ENCODE results near the gene PRDM11. TPM values are rescaled to one million over a fixed set of nuclear protein-coding genes. Genes with fewer than 3 reads are reported as not detected.

Gene PRDM11
- total RNA-seq, 2 experiments from 2014 or later: 0.61 to 0.94 TPM

DNA sequence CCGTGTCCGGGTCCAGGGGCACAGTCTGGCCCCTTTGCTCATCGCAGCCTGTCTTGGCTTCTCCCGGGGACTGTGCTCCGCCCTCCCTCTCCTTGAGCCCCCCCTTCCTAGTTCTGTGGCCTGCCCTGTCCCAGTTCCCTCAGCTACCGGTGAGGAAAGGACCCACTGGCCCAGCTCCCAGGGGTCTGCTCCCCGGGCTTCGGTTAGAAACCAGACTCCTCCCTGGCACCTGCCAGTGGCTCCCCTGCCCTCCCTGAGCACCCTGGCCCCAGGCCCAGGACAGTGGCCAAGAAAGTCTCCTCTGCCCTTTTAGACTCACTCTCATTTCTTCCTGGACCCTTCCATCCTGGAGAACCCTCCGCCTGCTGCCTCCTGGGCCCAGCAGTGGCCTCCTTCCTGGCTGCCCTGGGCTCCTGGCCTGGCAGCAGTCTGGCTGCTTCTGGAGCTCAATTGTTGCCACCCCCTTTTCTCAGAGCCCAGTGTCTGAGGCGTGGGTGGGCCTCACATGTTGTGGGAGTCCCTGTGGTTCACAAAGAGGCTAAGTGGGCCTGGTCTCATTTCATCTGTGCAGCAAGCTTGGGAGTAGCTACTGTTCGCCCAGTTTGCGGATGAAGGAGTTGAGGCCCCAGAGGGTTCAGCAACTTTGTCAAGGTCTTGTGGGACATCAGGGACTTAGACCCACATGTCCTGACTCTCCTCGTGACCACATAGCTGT, 12.6 kb downstream of the PRDM11 start:
- CTCF ChIA-PET: interaction anchor here (0.6 to 2.0 kb wide), 3 partner anchors 17 to 54 kb away, joined by 4 to 5 read pairs (median 4); no protein-coding TSS in a partner anchor
- no peak for ATAC-seq
- Mint-ChIP-seq H3K27me3 (no peaks in the 10 kb centered on the region), H3K4me3 (no peak overlapping the region), H3K9me3 (ENCODE audit: low read depth) (no peaks in the 10 kb centered on the region), H3K4me1 (peaks cover under 1% of the 10 kb centered on the region), H3K27ac (no peak overlapping the region), H3K36me3 (ENCODE audit: low read depth) (no peaks in the 10 kb centered on the region)
- POLR2A ChIA-PET: no interaction called here
- DNase-seq: no peak
- intact Hi-C loops (cut with DNase I, micrococcal nuclease): no loop called here

DNA sequence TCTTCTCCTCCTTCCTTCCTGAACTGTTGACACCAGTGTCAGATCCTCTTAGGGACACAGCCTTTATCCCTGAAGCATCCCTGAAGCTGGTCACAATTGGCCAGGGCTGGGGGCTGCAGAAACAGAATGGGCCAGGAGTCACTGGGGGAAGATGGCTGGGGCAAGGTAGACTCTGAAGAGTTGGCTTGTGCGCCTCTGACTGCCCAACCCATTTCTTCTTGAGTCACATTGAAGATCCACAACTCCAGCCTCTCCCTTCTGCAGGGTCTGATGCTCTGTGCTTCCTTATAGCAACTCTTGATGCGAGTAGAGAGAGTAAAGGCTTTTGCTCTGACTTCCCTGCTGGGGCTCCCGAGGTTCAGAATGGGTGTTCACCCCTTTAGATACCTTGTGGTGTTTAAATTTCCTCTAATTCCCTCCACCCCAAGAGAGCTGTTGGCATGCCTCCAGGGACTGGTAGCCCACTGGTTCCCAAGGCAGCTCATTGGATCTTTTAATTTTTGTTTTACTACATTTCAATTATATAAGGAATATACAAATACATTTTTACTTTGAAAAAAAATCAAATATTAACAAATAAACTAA, 13.4 kb downstream of the PRDM11 start:
- Mint-ChIP-seq H3K9me3 (ENCODE audit: low read depth) (no peaks in the 10 kb centered on the region), H3K27me3 (no peaks in the 10 kb centered on the region), H3K4me1 (peaks cover 7% of the 10 kb centered on the region), H3K27ac (no peak overlapping the region), H3K36me3 (ENCODE audit: low read depth) (no peaks in the 10 kb centered on the region), H3K4me3 (no peak overlapping the region)
- DNase-seq (no peak), ATAC-seq (no peak)
- CTCF ChIA-PET: interaction anchor here (1.2 to 2.0 kb wide), 2 partner anchors 18 to 55 kb away, joined by 4 to 5 read pairs; no protein-coding TSS in a partner anchor
- intact Hi-C loops (cut with DNase I, micrococcal nuclease): no loop called here
- POLR2A ChIA-PET: no interaction called here

DNA sequence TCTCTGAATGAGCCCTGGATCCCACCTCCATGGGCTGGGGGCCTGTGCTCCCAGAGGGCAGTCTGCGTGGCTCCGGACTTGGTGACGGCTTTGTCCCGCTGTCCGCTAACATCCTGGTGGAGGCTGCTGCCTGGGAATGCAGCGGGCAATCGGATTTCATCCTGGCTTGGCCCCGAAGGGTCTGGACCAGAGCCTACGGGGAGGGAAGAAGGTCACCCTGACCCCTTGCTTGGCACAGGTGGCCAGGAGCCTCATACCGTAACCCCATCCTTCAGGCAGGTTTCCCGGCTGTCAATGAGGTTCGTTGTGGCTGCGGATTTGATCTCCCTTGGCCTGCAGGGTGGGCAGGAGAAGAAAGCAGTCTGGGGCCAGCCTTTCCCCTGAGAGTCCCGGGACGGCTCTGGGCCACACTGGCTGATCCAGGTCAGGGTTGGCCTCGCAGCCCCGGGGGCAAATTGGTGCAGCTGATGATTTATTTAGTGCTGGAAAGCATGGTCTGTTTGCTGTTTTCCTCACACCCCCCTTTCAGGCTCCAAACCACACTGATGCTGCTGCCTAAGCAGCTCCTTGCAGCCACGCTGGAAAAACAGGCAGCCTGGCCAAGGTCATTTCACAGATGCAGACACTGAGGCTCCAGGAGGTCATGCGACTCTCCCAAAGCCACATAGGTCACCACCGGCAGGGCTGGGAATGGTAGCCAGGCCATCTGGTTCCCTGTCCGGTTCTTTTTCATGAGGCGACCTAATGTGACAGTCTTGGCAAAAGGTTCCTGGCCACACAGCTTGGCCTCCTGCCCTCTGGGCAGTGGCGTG, 15.0 kb downstream of the PRDM11 start:
- ChIA-PET POLR2A (no interaction called here), CTCF (no interaction called here)
- Mint-ChIP-seq H3K4me3 (no peak overlapping the region), H3K36me3 (ENCODE audit: low read depth) (peaks cover 2% of the 10 kb centered on the region), H3K4me1 (peaks cover 7% of the 10 kb centered on the region), H3K27me3 (no peaks in the 10 kb centered on the region), H3K27ac (no peak overlapping the region), H3K9me3 (ENCODE audit: low read depth) (no peaks in the 10 kb centered on the region)
- DNase-seq: no peak
- intact Hi-C loops (cut with DNase I, micrococcal nuclease): no loop called here
- no peak for ATAC-seq

DNA sequence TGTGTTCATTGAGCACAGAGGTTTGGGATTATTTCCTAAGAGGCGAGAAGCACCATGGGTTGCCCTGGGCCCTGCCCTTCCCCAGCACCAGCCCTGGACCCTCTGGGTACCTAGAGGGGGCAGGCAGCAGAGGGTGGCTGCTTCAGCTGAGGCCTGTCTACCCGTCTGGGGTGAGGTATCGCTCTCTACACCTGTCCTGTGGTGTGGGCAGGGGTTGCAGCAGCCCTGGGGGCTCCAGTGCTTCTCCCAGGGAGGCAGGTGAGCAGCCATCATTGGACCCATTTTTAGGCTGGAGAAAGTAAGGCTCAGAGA, 15.6 kb downstream of the PRDM11 start:
- ChIA-PET CTCF (no interaction called here), POLR2A (no interaction called here)
- intact Hi-C loops (cut with DNase I, micrococcal nuclease): no loop called here
- Mint-ChIP-seq H3K27me3 (no peaks in the 10 kb centered on the region), H3K27ac (no peak overlapping the region), H3K36me3 (ENCODE audit: low read depth) (peaks cover 2% of the 10 kb centered on the region), H3K4me3 (no peak overlapping the region), H3K4me1 (peaks cover 7% of the 10 kb centered on the region), H3K9me3 (ENCODE audit: low read depth) (no peaks in the 10 kb centered on the region)
- ATAC-seq (no peak), DNase-seq (no peak)

DNA sequence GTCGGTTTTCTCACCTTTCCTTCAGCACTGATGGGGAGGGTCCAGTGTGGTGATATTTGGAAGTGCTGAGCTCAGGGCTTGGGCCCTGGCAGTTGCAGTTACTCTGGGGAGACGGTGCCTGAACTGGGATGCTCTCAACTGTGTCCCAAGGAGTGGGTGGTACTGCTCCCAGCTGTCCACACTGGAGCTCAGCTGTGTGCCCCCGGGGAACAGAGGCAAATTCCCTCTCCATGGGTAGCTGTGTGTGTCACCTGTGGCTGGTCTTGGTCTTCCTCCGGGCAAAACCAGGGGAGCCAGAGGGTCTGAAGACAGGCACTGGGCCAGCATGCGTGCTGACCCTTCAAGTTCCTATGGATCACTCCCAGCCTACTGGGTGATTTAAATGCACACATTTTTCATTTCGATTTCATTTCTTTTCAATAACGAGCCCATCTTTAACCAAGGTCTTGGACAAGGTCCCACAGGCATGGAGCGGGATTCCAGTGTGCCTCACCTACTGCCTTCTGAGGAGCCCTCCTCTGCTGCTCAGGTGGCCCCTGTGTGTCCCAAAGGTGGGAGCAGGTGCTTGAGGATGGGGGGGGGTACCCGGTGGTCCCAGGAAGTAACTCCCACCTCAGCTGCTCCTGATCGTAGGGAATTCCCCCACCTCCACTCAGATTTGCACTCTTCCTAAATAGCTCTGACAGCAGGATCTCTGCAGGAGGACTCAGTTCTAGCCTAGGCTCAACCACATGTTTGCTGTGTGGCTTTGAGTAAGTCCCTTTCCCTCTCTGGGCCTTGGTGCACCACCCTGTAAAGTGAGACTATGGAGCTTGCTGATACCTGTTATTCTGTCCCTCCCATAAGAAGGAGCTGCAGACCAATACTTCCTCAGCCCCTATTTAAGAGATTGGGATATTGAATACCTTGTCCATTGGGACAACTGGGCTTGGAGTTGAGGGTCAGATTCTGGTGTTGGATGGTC, 16.8 kb downstream of the PRDM11 start:
- ATAC-seq (no peak), DNase-seq (no peak)
- H3K27ac Mint-ChIP-seq: no peak overlapping the region
- POLR2A ChIA-PET: interaction anchor here (1.1 kb wide), 1 partner anchor 16 kb away, joined by 4 read pairs; no protein-coding TSS in a partner anchor
- no peaks in the 10 kb centered on the region for H3K27me3 Mint-ChIP-seq
- no peaks in the 10 kb centered on the region for H3K9me3 Mint-ChIP-seq (ENCODE audit: low read depth)
- intact Hi-C loops (cut with DNase I, micrococcal nuclease): no loop called here
- peaks cover 7% of the 10 kb centered on the region for H3K4me1 Mint-ChIP-seq
- no peak overlapping the region for H3K4me3 Mint-ChIP-seq
- CTCF ChIA-PET: interaction anchor here (0.7 to 0.9 kb wide), 2 partner anchors 60 to 168 kb away, joined by 3 read pairs; no protein-coding TSS in a partner anchor
- peaks cover 2% of the 10 kb centered on the region for H3K36me3 Mint-ChIP-seq (ENCODE audit: low read depth)

DNA sequence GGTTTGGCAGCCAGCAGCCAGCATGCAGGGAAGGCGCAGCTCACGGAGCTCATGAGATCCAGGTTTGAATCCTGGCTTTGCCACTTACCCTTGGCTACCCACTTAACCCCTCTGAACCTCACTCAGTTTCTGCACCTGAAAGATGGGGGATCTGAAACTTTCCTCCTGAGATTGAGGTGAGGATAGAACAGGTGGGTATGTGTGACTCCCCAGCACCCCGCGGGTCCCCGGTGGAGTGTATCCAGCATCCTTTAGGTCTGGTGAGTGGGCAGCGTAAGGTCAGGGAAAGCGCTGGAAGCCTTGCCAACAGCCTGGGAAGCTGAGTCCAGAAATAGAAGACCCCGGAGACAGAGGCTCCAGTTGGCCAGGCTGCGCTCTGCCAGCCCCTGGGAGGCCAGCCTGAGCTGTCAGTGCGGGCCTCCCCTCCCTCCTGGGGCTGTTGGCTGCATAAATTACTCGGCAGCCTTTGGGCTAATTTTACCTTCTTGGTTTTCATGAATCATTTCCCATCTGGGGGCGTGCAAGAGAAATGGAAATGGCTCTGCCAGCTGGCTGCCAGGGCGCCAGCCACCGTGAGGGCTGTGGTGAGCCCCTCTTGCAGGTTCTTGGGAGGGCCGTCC, 17.6 kb downstream of the PRDM11 start:
- Mint-ChIP-seq H3K36me3 (ENCODE audit: low read depth) (peaks cover 2% of the 10 kb centered on the region), H3K27me3 (no peaks in the 10 kb centered on the region), H3K4me3 (no peak overlapping the region), H3K9me3 (ENCODE audit: low read depth) (no peaks in the 10 kb centered on the region), H3K27ac (no peak overlapping the region), H3K4me1 (peaks cover 7% of the 10 kb centered on the region)
- intact Hi-C loops (cut with DNase I, micrococcal nuclease): no loop called here
- POLR2A ChIA-PET: interaction anchor here (1.1 kb wide), 1 partner anchor 17 kb away, joined by 4 read pairs; no protein-coding TSS in a partner anchor
- peak; percentile 87 for ATAC-seq
- CTCF ChIA-PET: interaction anchor here (0.6 to 0.9 kb wide), 3 partner anchors 59 to 253 kb away, joined by 3 to 4 read pairs (median 3); no protein-coding TSS in a partner anchor
- DNase-seq: peak; percentile 60

DNA sequence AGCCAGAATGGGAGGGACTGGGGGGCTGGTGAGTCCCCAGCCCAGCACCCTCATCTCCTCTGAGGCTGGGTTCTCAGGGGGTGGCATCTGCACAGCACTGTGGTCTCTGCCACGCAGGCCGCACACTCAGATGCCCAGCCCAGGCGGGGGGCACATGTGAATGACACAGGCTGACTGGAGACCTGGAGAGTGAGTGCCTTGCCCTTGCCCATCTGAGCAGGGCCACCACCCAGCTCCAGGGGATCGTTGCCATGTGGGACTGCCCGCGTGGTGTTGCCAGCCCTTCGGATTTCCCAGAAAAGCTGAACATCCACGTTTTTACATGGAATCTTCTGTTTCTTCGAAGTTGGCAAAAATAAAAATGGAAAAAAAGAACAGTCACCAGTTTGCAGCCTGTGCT, 18.9 kb downstream of the PRDM11 start:
- ATAC-seq (no peak), DNase-seq (no peak)
- POLR2A ChIA-PET: no interaction called here
- Mint-ChIP-seq H3K9me3 (ENCODE audit: low read depth) (no peaks in the 10 kb centered on the region), H3K4me1 (peaks cover 15% of the 10 kb centered on the region), H3K27ac (no peak overlapping the region), H3K27me3 (no peaks in the 10 kb centered on the region), H3K4me3 (no peak overlapping the region), H3K36me3 (ENCODE audit: low read depth) (peaks cover 2% of the 10 kb centered on the region)
- intact Hi-C loops (cut with DNase I, micrococcal nuclease): no loop called here
- CTCF ChIA-PET: no interaction called here

DNA sequence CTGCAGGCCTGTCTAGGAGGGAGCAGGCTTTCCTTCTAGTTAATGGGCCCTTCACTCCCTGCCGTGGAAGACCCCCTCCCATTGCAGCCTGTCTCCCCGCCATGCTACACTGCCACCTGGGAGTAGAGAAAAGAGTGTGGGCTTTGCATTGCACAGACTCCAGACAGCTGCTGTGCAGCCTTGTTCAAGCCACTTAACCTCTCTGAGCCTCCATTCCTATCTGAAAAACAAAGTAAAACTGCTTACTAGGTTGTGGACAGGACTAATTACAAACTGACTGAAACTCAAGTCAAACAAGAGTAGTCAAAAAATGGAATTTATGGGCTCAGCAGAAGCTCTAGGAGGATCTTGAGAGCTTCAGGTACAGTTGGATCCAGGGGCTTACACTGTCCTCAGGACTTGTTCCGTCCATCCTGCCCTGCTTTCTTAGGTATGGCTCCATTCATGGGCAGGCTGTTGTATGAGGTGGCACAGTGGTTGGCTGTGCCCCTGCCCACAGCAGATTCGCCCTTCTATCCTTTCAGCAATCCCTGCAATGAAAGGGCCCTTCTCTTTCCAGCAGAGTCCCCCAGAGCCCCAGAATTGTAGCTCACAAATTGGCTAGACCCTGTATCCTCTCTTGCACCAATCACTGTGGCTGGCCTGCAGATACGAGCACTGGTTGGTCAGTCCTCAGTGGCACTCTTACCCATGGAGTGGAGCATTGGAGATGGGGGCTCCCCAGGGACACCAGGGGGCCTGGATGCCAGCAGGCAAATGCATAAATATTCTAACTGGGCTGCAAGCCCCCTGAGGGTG, 19.6 kb downstream of the PRDM11 start:
- Mint-ChIP-seq H3K4me3 (no peak overlapping the region), H3K27ac (no peak overlapping the region), H3K9me3 (ENCODE audit: low read depth) (no peaks in the 10 kb centered on the region), H3K36me3 (ENCODE audit: low read depth) (peaks cover 2% of the 10 kb centered on the region), H3K4me1 (peaks cover 17% of the 10 kb centered on the region), H3K27me3 (no peaks in the 10 kb centered on the region)
- DNase-seq (no peak), ATAC-seq (no peak)
- POLR2A ChIA-PET: no interaction called here
- CTCF ChIA-PET: interaction anchor here (0.9 kb wide), 1 partner anchor 15 kb away, joined by 4 read pairs; no protein-coding TSS in a partner anchor
- intact Hi-C loops (cut with DNase I, micrococcal nuclease): no loop called here

DNA sequence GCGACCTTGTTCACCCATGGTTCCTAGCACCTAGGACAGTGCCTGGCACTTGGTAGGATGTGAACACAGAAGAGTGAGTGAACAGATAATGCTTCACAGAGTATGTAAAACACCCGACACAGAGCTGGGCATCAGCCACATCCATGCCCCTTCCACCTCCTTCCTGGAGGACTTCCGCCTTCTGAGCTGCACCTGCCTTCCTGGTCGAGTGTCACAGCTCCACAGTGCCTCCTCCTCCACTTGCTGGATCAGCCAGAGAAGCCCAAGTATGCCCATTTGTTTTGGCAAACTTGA, 20.1 kb downstream of the PRDM11 start:
- H3K27ac Mint-ChIP-seq: no peak overlapping the region
- intact Hi-C loops (cut with DNase I, micrococcal nuclease): no loop called here
- CTCF ChIA-PET: interaction anchor here (0.9 kb wide), 1 partner anchor 16 kb away, joined by 4 read pairs; no protein-coding TSS in a partner anchor
- H3K4me1 Mint-ChIP-seq: peaks cover 17% of the 10 kb centered on the region
- H3K27me3 Mint-ChIP-seq: no peaks in the 10 kb centered on the region
- no peak for ATAC-seq
- no peak for DNase-seq
- H3K4me3 Mint-ChIP-seq: no peak overlapping the region
- H3K9me3 Mint-ChIP-seq (ENCODE audit: low read depth): no peaks in the 10 kb centered on the region
- H3K36me3 Mint-ChIP-seq (ENCODE audit: low read depth): peaks cover 2% of the 10 kb centered on the region
- POLR2A ChIA-PET: interaction anchor here (0.6 kb wide), 1 partner anchor 31 kb away, joined by 3 read pairs; no protein-coding TSS in a partner anchor

DNA sequence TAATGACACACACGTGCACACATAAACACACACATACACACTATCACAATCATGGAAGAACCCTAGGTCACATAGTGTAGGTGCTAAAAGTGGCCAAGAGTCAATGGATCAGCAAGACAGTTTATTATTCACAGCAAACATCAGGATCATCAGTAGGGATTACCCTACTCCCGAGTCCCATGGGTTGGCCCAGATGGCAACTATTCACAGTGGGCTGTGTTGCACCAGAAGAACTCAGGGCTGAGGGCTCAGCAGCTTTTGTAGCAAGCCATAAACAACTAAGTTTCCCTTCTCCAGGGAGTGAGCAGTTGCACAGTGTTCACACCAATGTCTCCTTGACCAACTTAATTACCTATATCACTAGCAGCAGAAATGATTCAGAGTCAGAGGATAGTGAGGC, 20.8 kb downstream of the PRDM11 start:
- Mint-ChIP-seq H3K4me3 (no peak overlapping the region), H3K27me3 (no peaks in the 10 kb centered on the region), H3K27ac (no peak overlapping the region), H3K4me1 (peaks cover 17% of the 10 kb centered on the region), H3K9me3 (ENCODE audit: low read depth) (no peaks in the 10 kb centered on the region), H3K36me3 (ENCODE audit: low read depth) (peaks cover 2% of the 10 kb centered on the region)
- DNase-seq: no peak
- ATAC-seq: no peak
- ChIA-PET POLR2A (no interaction called here), CTCF (interaction anchor here (0.6 kb wide), 1 partner anchor 521 kb away, joined by 4 read pairs; no protein-coding TSS in a partner anchor)
- intact Hi-C loops (cut with DNase I, micrococcal nuclease): no loop called here
